Measurements from ENCODE around the gene TPM1. TPM values are rescaled to one million over a fixed set of nuclear protein-coding genes. Genes with fewer than 3 reads are reported as not detected.

Gene TPM1
- total RNA-seq, 1 donor from 2014 or later, result 4,149 TPM

GRCh38 chr15:63079947-63080626 is 37.5 kb downstream of the TPM1 start:
- Histone ChIP-seq H3K4me3 (ENCODE audit: low read length in 3 of 3) (no peak overlapping the region), H3K36me3 (ENCODE audit: control insufficient read depth in 3 of 3, insufficient read depth in 3 of 3, low read length in 3 of 3) (no peaks in the 10 kb centered on the region), H3K9me3 (ENCODE audit: control insufficient read depth in 3 of 3, low read length in 3 of 3) (no peaks in the 10 kb centered on the region), H3K9ac (ENCODE audit: low read depth in 1 of 3, low read length in 3 of 3) (no peak overlapping the region), H3K27me3 (ENCODE audit: control insufficient read depth in 3 of 3, insufficient read depth in 3 of 3, low read length in 3 of 3) (peaks cover 0 to 11% (median 5%) of the 10 kb centered on the region in 3 donors), H3K4me1 (ENCODE audit: control insufficient read depth in 3 of 3, insufficient read depth in 3 of 3, low read length in 3 of 3) (peaks cover 16 to 27% (median 22%) of the 10 kb centered on the region in 3 donors), H3K27ac (ENCODE audit: low read depth, low read length) (no peak overlapping the region)

DNA sequence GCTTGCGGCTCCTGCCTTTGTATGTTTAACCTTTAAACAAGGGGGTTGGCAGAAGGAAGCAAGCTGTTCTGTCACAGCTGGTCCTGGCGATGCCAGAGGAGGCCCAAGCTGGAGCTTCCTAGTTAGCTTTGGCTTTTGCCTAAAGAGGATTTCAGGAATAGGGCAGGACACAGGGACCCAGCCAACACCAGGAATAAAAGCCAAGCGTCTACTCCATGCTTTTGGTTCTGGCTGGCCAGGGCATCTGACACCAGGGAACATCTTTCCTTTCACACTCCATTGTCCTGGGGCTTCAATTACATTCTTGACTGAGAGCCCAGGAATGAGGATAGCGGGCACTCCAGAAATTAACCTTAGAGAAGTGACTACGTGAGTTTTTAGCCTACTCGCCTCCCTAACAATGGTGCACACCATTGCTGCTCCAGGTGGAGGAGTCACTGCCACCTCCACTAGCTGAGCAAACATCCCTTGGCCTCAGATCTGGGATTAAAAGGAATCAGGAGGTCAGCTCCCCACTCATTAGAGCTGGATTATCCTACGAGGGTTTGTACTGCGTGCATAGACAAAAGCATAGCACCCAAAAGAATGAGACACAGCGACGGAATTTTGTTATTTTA is 38.2 kb downstream of the TPM1 start:
- no peak overlapping the region for H3K4me3 ChIP-seq (ENCODE audit: low read length in 3 of 3)
- H3K27me3 ChIP-seq (ENCODE audit: control insufficient read depth in 3 of 3, insufficient read depth in 3 of 3, low read length in 3 of 3), result peaks cover 0 to 9% (median 5%) of the 10 kb centered on the region in 3 donors
- H3K27ac ChIP-seq (ENCODE audit: low read depth, low read length), result no peak overlapping the region
- H3K4me1 ChIP-seq (ENCODE audit: control insufficient read depth in 3 of 3, insufficient read depth in 3 of 3, low read length in 3 of 3), result peaks cover 15 to 26% (median 22%) of the 10 kb centered on the region in 3 donors
- no peaks in the 10 kb centered on the region for H3K9me3 ChIP-seq (ENCODE audit: control insufficient read depth in 3 of 3, low read length in 3 of 3)
- H3K36me3 ChIP-seq (ENCODE audit: control insufficient read depth in 3 of 3, insufficient read depth in 3 of 3, low read length in 3 of 3), result no peaks in the 10 kb centered on the region
- H3K9ac ChIP-seq (ENCODE audit: low read depth in 1 of 3, low read length in 3 of 3), result no peak overlapping the region

DNA sequence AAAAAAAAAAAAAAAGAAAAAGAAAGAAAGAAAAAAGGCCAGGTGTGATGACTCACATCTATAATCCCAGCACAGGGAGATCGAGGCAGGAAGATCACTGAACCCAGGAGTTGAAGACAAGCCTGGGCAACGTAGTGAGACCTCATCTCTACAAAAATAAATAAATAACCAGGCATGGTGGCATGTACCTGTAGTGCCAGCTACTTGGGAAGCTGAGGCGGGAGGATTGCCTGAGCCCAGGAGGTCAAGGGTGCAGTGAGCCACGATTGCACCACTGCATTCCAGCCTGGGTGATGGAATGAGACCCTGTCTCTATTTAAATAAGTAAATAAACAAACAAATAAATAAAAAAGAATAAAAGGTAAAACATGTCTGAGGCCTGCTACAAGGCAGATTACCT is 39.8 kb downstream of the TPM1 start:
- no peaks in the 10 kb centered on the region for H3K9me3 ChIP-seq (ENCODE audit: control insufficient read depth in 3 of 3, low read length in 3 of 3)

DNA sequence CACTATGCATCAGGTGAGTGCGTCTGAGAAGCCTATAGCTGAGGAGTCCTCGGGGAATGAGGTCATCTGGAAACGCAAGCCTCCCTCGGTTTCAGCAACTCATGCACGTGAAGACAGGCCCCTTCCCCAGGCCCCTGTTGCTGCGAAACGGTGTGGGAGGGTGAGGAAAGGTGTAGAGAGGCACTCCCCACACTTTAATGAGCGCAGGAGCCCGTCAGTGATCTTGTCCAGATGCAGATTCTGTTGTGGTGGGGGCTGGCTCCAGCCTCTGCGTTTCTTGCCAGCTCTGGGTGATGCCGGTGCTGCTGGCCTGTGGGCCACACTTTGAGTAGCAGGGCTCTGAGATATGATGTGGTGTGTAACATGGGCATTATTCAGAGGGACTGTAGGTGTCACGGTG is 40.5 kb downstream of the TPM1 start:
- H3K4me3 ChIP-seq (ENCODE audit: low read length in 3 of 3), result no peak overlapping the region
- H3K9ac ChIP-seq (ENCODE audit: low read depth in 1 of 3, low read length in 3 of 3), result no peak overlapping the region
- H3K27ac ChIP-seq (ENCODE audit: low read depth, low read length), result no peak overlapping the region
- H3K9me3 ChIP-seq (ENCODE audit: control insufficient read depth in 3 of 3, low read length in 3 of 3), result no peaks in the 10 kb centered on the region
- peaks cover 8 to 17% (median 13%) of the 10 kb centered on the region in 3 donors for H3K4me1 ChIP-seq (ENCODE audit: control insufficient read depth in 3 of 3, insufficient read depth in 3 of 3, low read length in 3 of 3)
- H3K36me3 ChIP-seq (ENCODE audit: control insufficient read depth in 3 of 3, insufficient read depth in 3 of 3, low read length in 3 of 3), result no peaks in the 10 kb centered on the region
- H3K27me3 ChIP-seq (ENCODE audit: control insufficient read depth in 3 of 3, insufficient read depth in 3 of 3, low read length in 3 of 3), result peaks cover 0 to 5% (median 2%) of the 10 kb centered on the region in 3 donors

More for the DNA sequence above, 39.8 kb downstream of the TPM1 start:
- Histone ChIP-seq H3K36me3 (ENCODE audit: control insufficient read depth in 3 of 3, insufficient read depth in 3 of 3, low read length in 3 of 3) (no peaks in the 10 kb centered on the region), H3K4me1 (ENCODE audit: control insufficient read depth in 3 of 3, insufficient read depth in 3 of 3, low read length in 3 of 3) (peaks cover 13 to 21% (median 13%) of the 10 kb centered on the region in 3 donors), H3K27me3 (ENCODE audit: control insufficient read depth in 3 of 3, insufficient read depth in 3 of 3, low read length in 3 of 3) (peaks cover 0 to 5% (median 4%) of the 10 kb centered on the region in 3 donors), H3K27ac (ENCODE audit: low read depth, low read length) (no peak overlapping the region), H3K9ac (ENCODE audit: low read depth in 1 of 3, low read length in 3 of 3) (no peak overlapping the region), H3K4me3 (ENCODE audit: low read length in 3 of 3) (no peak overlapping the region)

DNA sequence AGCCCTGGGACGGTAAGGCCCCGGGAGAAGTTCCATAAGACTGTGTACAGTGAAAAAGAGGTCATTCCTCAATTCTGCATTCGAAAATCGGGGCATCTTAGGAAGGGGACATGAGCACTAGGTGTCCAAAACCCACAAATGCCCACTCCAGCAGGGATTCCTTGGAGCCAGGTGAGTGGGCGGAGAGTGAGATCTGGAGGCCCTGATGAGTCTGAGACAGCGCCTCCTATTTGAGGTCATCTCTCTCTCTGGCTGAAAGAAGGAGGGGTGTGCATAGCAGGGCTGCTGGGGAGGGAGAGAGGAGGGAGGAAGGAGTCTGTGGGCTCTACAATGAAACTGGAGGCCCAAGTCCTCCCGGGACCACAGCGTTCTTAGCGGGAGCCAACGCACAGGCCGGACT is 41.0 kb downstream of the TPM1 start:
- no peak overlapping the region for H3K9ac ChIP-seq (ENCODE audit: low read depth in 1 of 3, low read length in 3 of 3)
- no peaks in the 10 kb centered on the region for H3K36me3 ChIP-seq (ENCODE audit: control insufficient read depth in 3 of 3, insufficient read depth in 3 of 3, low read length in 3 of 3)
- H3K27me3 ChIP-seq (ENCODE audit: control insufficient read depth in 3 of 3, insufficient read depth in 3 of 3, low read length in 3 of 3), result peaks cover 0 to 5% (median 2%) of the 10 kb centered on the region in 3 donors
- no peaks in the 10 kb centered on the region for H3K9me3 ChIP-seq (ENCODE audit: control insufficient read depth in 3 of 3, low read length in 3 of 3)
- no peak overlapping the region for H3K4me3 ChIP-seq (ENCODE audit: low read length in 3 of 3)
- no peak overlapping the region for H3K27ac ChIP-seq (ENCODE audit: low read depth, low read length)
- H3K4me1 ChIP-seq (ENCODE audit: control insufficient read depth in 3 of 3, insufficient read depth in 3 of 3, low read length in 3 of 3), result peaks cover 8 to 16% (median 13%) of the 10 kb centered on the region in 3 donors

DNA sequence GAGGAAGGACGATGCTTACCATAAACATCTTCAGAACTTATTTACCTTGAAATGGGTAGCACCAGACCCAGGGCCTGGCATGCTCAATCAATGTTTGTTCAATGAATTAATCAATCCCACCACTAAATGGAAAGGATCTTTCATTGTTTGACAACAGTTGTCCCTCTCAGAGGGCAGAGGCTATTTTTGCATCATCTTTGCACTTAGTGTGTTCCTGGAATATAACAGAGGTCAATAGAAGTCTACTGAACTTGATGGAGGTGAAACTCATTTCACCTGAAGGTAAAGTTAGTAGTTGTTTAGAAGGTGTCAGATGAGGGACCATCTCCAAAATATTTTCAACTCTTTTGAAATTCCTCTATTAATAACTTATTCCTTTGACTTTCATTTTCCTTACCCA is 42.3 kb downstream of the TPM1 start:
- Histone ChIP-seq H3K27ac (ENCODE audit: low read depth, low read length) (no peak overlapping the region), H3K4me1 (ENCODE audit: control insufficient read depth in 3 of 3, insufficient read depth in 3 of 3, low read length in 3 of 3) (peaks cover 10 to 20% (median 16%) of the 10 kb centered on the region in 3 donors), H3K4me3 (ENCODE audit: low read length in 3 of 3) (no peak overlapping the region)

GRCh38 chr15:63085289-63085688 is 42.7 kb downstream of the TPM1 start:
- no peak overlapping the region for H3K27ac ChIP-seq (ENCODE audit: low read depth, low read length)
- H3K9ac ChIP-seq (ENCODE audit: low read depth in 1 of 3, low read length in 3 of 3), result no peak overlapping the region
- H3K4me3 ChIP-seq (ENCODE audit: low read length in 3 of 3), result no peak overlapping the region
- peaks cover 0 to 5% (median 2%) of the 10 kb centered on the region in 3 donors for H3K27me3 ChIP-seq (ENCODE audit: control insufficient read depth in 3 of 3, insufficient read depth in 3 of 3, low read length in 3 of 3)
- H3K36me3 ChIP-seq (ENCODE audit: control insufficient read depth in 3 of 3, insufficient read depth in 3 of 3, low read length in 3 of 3), result no peaks in the 10 kb centered on the region
- H3K9me3 ChIP-seq (ENCODE audit: control insufficient read depth in 3 of 3, low read length in 3 of 3), result no peaks in the 10 kb centered on the region
- peaks cover 9 to 15% (median 11%) of the 10 kb centered on the region in 3 donors for H3K4me1 ChIP-seq (ENCODE audit: control insufficient read depth in 3 of 3, insufficient read depth in 3 of 3, low read length in 3 of 3)

More for the DNA sequence above, 42.3 kb downstream of the TPM1 start:
- Histone ChIP-seq H3K9me3 (ENCODE audit: control insufficient read depth in 3 of 3, low read length in 3 of 3) (no peaks in the 10 kb centered on the region), H3K9ac (ENCODE audit: low read depth in 1 of 3, low read length in 3 of 3) (no peak overlapping the region), H3K36me3 (ENCODE audit: control insufficient read depth in 3 of 3, insufficient read depth in 3 of 3, low read length in 3 of 3) (no peaks in the 10 kb centered on the region), H3K27me3 (ENCODE audit: control insufficient read depth in 3 of 3, insufficient read depth in 3 of 3, low read length in 3 of 3) (peaks cover 0 to 5% (median 2%) of the 10 kb centered on the region in 3 donors)

- Histone ChIP-seq H3K9me3 (ENCODE audit: control insufficient read depth in 3 of 3, low read length in 3 of 3) (no peaks in the 10 kb centered on the region), H3K9ac (ENCODE audit: low read depth in 1 of 3, low read length in 3 of 3) (no peak overlapping the region), H3K4me1 (ENCODE audit: control insufficient read depth in 3 of 3, insufficient read depth in 3 of 3, low read length in 3 of 3) (peaks cover 5 to 9% (median 8%) of the 10 kb centered on the region in 3 donors), H3K27ac (ENCODE audit: low read depth, low read length) (no peak overlapping the region), H3K36me3 (ENCODE audit: control insufficient read depth in 3 of 3, insufficient read depth in 3 of 3, low read length in 3 of 3) (no peaks in the 10 kb centered on the region), H3K4me3 (ENCODE audit: low read length in 3 of 3) (no peak overlapping the region), H3K27me3 (ENCODE audit: control insufficient read depth in 3 of 3, insufficient read depth in 3 of 3, low read length in 3 of 3) (peaks cover 0 to 5% (median 2%) of the 10 kb centered on the region in 3 donors)
These were observed 43.7 kb downstream of the TPM1 start for GRCh38 chr15:63086271-63086670.

- Histone ChIP-seq H3K4me1 (ENCODE audit: control insufficient read depth in 3 of 3, insufficient read depth in 3 of 3, low read length in 3 of 3) (peaks cover 5 to 9% (median 8%) of the 10 kb centered on the region in 3 donors), H3K9ac (ENCODE audit: low read depth in 1 of 3, low read length in 3 of 3) (no peak overlapping the region), H3K36me3 (ENCODE audit: control insufficient read depth in 3 of 3, insufficient read depth in 3 of 3, low read length in 3 of 3) (no peaks in the 10 kb centered on the region), H3K27me3 (ENCODE audit: control insufficient read depth in 3 of 3, insufficient read depth in 3 of 3, low read length in 3 of 3) (peaks cover 0 to 5% (median 2%) of the 10 kb centered on the region in 3 donors), H3K4me3 (ENCODE audit: low read length in 3 of 3) (no peak overlapping the region), H3K9me3 (ENCODE audit: control insufficient read depth in 3 of 3, low read length in 3 of 3) (no peaks in the 10 kb centered on the region), H3K27ac (ENCODE audit: low read depth, low read length) (no peak overlapping the region)
These were observed 44.4 kb downstream of the TPM1 start for GRCh38 chr15:63086947-63087346.

Data from skeletal muscle tissue (tissue), 4 donors.